ENCODE results near the gene SH3BP1. TPM values are rescaled to one million over a fixed set of nuclear protein-coding genes. Genes with fewer than 3 reads are reported as not detected.

The SH3BP1 gene
- total RNA-seq, 4 donors from 2014 or later: 53.1 to 158 (median 84.7) TPM

- H3K27me3 ChIP-seq: no peaks in the 10 kb centered on the region
- intact Hi-C loops (cut with DNase I; ENCODE audit: low total_unique reads) (no loop called here), in situ Hi-C loops (cut with MboI; ENCODE audit: low pct_ligation_motif_present in 1 of 4, low pct_unique_long_range_greater_than_20kb in 1 of 4, low sequenced_read_pairs in 3 of 4) (loop anchor here in 1 of 4 donors (10.0 kb wide), 1 partner anchor 61 kb away; the partner anchor contains the start of gene NOL12)
- TF ChIP-seq POLR2AphosphoS5 (IDR thresholded peaks at IDR 0.05) (peak in 2 of 3 donors; percentile 24 to 31), CTCF (IDR thresholded peaks at IDR 0.05) (no peak), POLR2A (IDR thresholded peaks at IDR 0.05) (peak; percentile 18), EP300 (IDR thresholded peaks at IDR 0.05; ENCODE audit: low read depth) (no peak)
- no peaks in the 10 kb centered on the region for H3K9me3 ChIP-seq
- H3K4me3 ChIP-seq: no peak overlapping the region
- H3K27ac ChIP-seq: peak overlapping the region; percentile 68 to 91 (median 76)
- H3K4me1 ChIP-seq: peaks cover 33 to 44% (median 39%) of the 10 kb centered on the region in 4 donors
- peaks cover 0 to under 1% (median 0%) of the 10 kb centered on the region in 4 donors for H3K36me3 ChIP-seq
- 15 to 46% methylated on average over 2 to 6 of the region's 6 CpGs for WGBS, 2 donors (ENCODE audit: low coverage in 1 of 2)
- DNase-seq: peak; percentile 85
These were observed 15.5 kb upstream of the SH3BP1 start for GRCh38 chr22:37624017-37624365.

DNA sequence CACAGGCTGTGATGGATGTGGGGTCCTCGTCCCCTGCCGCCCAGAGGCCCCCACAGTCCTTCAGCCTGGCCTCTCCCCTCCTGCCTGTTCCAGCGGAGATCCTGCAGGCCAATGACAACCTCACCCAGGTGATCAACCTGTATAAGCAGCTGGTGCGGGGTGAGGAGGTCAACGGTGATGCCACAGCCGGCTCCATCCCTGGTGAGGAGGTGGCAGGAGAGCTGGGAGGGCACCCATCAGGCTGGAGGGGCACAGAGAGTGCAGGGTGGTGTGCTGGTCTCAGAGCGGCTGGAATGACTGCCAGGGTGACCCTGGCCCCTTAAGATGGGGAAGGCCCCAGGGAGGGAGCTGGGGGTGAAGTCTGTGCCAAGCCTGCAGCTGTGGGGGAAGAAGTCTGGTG is 14.6 kb upstream of the SH3BP1 start:
- H3K4me3 ChIP-seq: no peak overlapping the region
- peak overlapping the region in 3 of 4 donors; percentile 68 to 91 (median 72) for H3K27ac ChIP-seq
- H3K27me3 ChIP-seq: no peaks in the 10 kb centered on the region
- TF ChIP-seq CTCF (IDR thresholded peaks at IDR 0.05): no peak
- intact Hi-C loops (cut with DNase I; ENCODE audit: low total_unique reads): no loop called here
- no peaks in the 10 kb centered on the region for H3K9me3 ChIP-seq
- peaks cover 33 to 44% (median 39%) of the 10 kb centered on the region in 4 donors for H3K4me1 ChIP-seq
- in situ Hi-C loops (cut with MboI; ENCODE audit: low pct_ligation_motif_present in 1 of 4, low pct_unique_long_range_greater_than_20kb in 1 of 4, low sequenced_read_pairs in 3 of 4): loop anchor here in 1 of 4 donors (10.0 kb wide), 1 partner anchor 60 kb away; the partner anchor contains the start of gene NOL12
- no peaks in the 10 kb centered on the region for H3K36me3 ChIP-seq
- 84 to 93% methylated on average over 4 to 7 of the region's 7 CpGs for WGBS, 2 donors (ENCODE audit: low coverage in 1 of 2)
- no peak for DNase-seq

DNA sequence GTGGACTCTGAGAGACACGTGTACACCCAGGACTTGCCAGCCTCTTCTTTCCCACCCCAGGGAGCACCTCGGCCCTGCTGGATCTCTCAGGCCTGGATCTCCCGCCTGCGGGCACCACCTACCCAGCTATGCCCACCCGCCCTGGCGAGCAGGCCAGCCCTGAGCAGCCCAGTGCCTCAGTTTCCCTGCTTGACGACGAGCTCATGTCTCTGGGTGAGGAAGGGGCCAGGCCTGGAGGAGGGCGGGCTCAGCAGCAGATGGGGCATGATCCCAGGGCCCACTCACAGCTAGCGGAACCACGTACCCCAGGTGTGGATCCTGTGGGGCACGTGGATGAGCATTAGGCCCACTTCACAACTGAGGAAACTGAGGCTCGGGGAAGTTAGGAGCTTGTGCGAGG is 13.7 kb upstream of the SH3BP1 start:
- DNase-seq: no peak
- H3K36me3 ChIP-seq: no peaks in the 10 kb centered on the region
- H3K27me3 ChIP-seq: no peaks in the 10 kb centered on the region
- WGBS, 2 donors (ENCODE audit: low coverage in 1 of 2): 80 to 83% methylated on average over 1 to 10 of the region's 14 CpGs
- no peak overlapping the region for H3K4me3 ChIP-seq
- peaks cover 33 to 44% (median 39%) of the 10 kb centered on the region in 4 donors for H3K4me1 ChIP-seq
- H3K27ac ChIP-seq: peak overlapping the region; percentile 68 to 91 (median 76)
- intact Hi-C loops (cut with DNase I; ENCODE audit: low total_unique reads): no loop called here
- no peak for TF ChIP-seq EP300 (IDR thresholded peaks at IDR 0.05; ENCODE audit: low read depth)
- TF ChIP-seq POLR2AphosphoS5 (IDR thresholded peaks at IDR 0.05): no peak
- TF ChIP-seq CTCF (IDR thresholded peaks at IDR 0.05): no peak
- TF ChIP-seq POLR2A (IDR thresholded peaks at IDR 0.05): no peak
- in situ Hi-C loops (cut with MboI; ENCODE audit: low pct_ligation_motif_present in 1 of 4, low pct_unique_long_range_greater_than_20kb in 1 of 4, low sequenced_read_pairs in 3 of 4): loop anchor here in 1 of 4 donors (10.0 kb wide), 1 partner anchor 59 kb away; the partner anchor contains the start of gene NOL12
- no peaks in the 10 kb centered on the region for H3K9me3 ChIP-seq

DNA sequence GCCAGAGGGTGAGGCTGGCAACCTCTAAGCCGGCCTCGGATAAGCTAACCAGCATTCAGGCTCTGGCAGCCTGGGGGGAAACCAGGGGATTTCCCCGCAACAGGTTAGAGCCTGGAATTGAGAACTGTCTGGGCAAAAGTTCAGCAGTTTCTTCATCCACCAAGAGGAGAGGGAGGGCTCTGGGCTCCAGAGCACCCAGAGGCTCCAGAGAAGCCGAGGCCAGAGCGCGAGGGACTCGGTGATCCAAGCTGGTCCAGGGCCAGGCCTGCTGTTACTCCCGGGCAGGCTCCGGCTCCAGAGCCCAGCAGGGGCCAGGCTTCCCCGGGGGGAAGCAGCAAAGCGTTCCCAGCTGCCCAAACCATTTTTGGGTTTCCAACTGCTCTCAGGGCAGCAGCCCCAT is 13.3 kb upstream of the SH3BP1 start:
- in situ Hi-C loops (cut with MboI; ENCODE audit: low pct_ligation_motif_present in 1 of 4, low pct_unique_long_range_greater_than_20kb in 1 of 4, low sequenced_read_pairs in 3 of 4): loop anchor here in 1 of 4 donors (10.0 kb wide), 1 partner anchor 59 kb away; the partner anchor contains the start of gene NOL12

More for the DNA sequence above, 13.3 kb upstream of the SH3BP1 start:
- TF ChIP-seq EP300 (IDR thresholded peaks at IDR 0.05; ENCODE audit: low read depth) (no peak), POLR2AphosphoS5 (IDR thresholded peaks at IDR 0.05) (peak in 2 of 3 donors; percentile 28 to 29), CTCF (IDR thresholded peaks at IDR 0.05) (no peak), POLR2A (IDR thresholded peaks at IDR 0.05) (no peak)
- H3K27ac ChIP-seq: peak overlapping the region; percentile 68 to 91 (median 76)
- no peaks in the 10 kb centered on the region for H3K27me3 ChIP-seq
- no peaks in the 10 kb centered on the region for H3K9me3 ChIP-seq
- WGBS, 2 donors (ENCODE audit: low coverage in 1 of 2): 48% methylated on average over 11 of the region's 11 CpGs; no CpG with 5 or more reads in 1 of the 2 donors
- DNase-seq: peak; percentile 68
- H3K4me3 ChIP-seq: no peak overlapping the region
- no peaks in the 10 kb centered on the region for H3K36me3 ChIP-seq
- intact Hi-C loops (cut with DNase I; ENCODE audit: low total_unique reads): no loop called here
- peaks cover 33 to 44% (median 39%) of the 10 kb centered on the region in 4 donors for H3K4me1 ChIP-seq
